Stimulated activated CD4-positive, alpha-beta T cell treated with anti-CD3 and anti-CD28 coated beads, TNF-alpha, amount 100 ng/mL, for 24 hours (primary cell): Measurements from ENCODE around the gene SYMPK.

Source experiments
- DNase-seq, 3 experiments: peaks; one replicate each; pipeline ENCODE4 v3.0.0-alpha.2; 2020; ENCODE audit warnings: low read depth in 3 of 3

The SYMPK gene

GRCh38 chr19:45781214-45782161, 81.5 kb downstream of the SYMPK start:
- DNase-seq = no peak

- DNase-seq = no peak
These were observed 82.3 kb downstream of the SYMPK start for GRCh38 chr19:45780448-45781213.

- DNase-seq = no peak
These were observed 82.8 kb downstream of the SYMPK start for GRCh38 chr19:45780146-45780447.

GRCh38 chr19:45779231-45780145, 83.5 kb downstream of the SYMPK start:
- peak; percentile 76 to 97 (median 81) for DNase-seq

- no peak for DNase-seq
These were observed 84.8 kb downstream of the SYMPK start for GRCh38 chr19:45778010-45778661.

- DNase-seq = no peak
These were observed 85.5 kb downstream of the SYMPK start for GRCh38 chr19:45777395-45777961.

GRCh38 chr19:45774765-45775164, 88.2 kb downstream of the SYMPK start:
- DNase-seq = no peak

- DNase-seq = no peak
These were observed 89.6 kb downstream of the SYMPK start for GRCh38 chr19:45773384-45773783.

- no peak for DNase-seq
These were observed 90.0 kb downstream of the SYMPK start for GRCh38 chr19:45772912-45773311.

GRCh38 chr19:45772130-45772840, 90.7 kb downstream of the SYMPK start:
- no peak for DNase-seq

- no peak for DNase-seq
These were observed 91.5 kb downstream of the SYMPK start for GRCh38 chr19:45771311-45771933.

- peak; percentile 76 to 89 (median 78) for DNase-seq
These were observed 92.5 kb downstream of the SYMPK start for GRCh38 chr19:45770192-45771101.

- DNase-seq = no peak
These were observed 93.1 kb downstream of the SYMPK start for GRCh38 chr19:45769821-45770191.

- DNase-seq = peak; percentile 86 to 96 (median 89)
These were observed 93.8 kb downstream of the SYMPK start, which contains the start of gene SIX5 for GRCh38 chr19:45768984-45769782. TSS of gene SIX5 (minus strand) at chr19:45769252. CDS start at chr19:45768844, 408 bp downstream.

- DNase-seq = peak in 1 of 3 experiments; percentile 38
These were observed 94.3 kb downstream of the SYMPK start for GRCh38 chr19:45768655-45768983.

- DNase-seq = peak in 1 of 3 experiments; percentile 21
These were observed 94.9 kb downstream of the SYMPK start for GRCh38 chr19:45767881-45768654.

GRCh38 chr19:45767410-45767880, 95.5 kb downstream of the SYMPK start:
- no peak for DNase-seq
